HEK293 (cell line): Measurements from ENCODE around the gene ITGA11.

ENCODE experiments used
- CTCF ChIA-PET: fragments of 350-600 bp; formaldehyde crosslinking; extraction: SDS; loops from one replicate; lab custom pipeline; 2021; ENCODE audit warnings: antibody characterized with exemption; lab: Yijun Ruan, JAX
- POLR2A ChIA-PET: fragments of 300-600 bp; formaldehyde crosslinking; extraction: SDS; loops from one replicate; lab custom pipeline; 2020; ENCODE audit warnings: antibody characterized with exemption, inconsistent platforms; lab: Yijun Ruan, JAX
- H3K27ac ChIP-seq: fragments of 200-500 bp; sonication (Bioruptor generic); 2 replicates; pipeline ENCODE4 v1.5.1; 2014; ENCODE audit warnings: low read depth, low read length, control low read depth, inconsistent platforms; ENCODE audit errors: extremely low read depth
- H3K36me3 ChIP-seq, 2 experiments: fragments of 200-500 bp in 1 of 2; sonication (Bioruptor generic) in 1 of 2; 1 replicate in 1 of 2; 2 replicates in 1 of 2; pipeline ENCODE4 v1.5.1; 2014 to 2017; ENCODE audit warnings: inconsistent platforms in 2 of 2, low read length in 2 of 2; ENCODE audit not compliant: control insufficient read depth in 2 of 2, insufficient read depth in 1 of 2
- H3K4me1 ChIP-seq: fragments of 200-500 bp; sonication (Bioruptor generic); 2 replicates; pipeline ENCODE4 v1.5.1; 2014; ENCODE audit warnings: mild to moderate bottlenecking, low read length, inconsistent platforms; ENCODE audit not compliant: control insufficient read depth, insufficient read depth
- H3K4me3 ChIP-seq: 2 replicates; pipeline ENCODE4 v1.5.1; 2011; ENCODE audit warnings: low read depth, mild to moderate bottlenecking, control low read depth, low read length, moderate library complexity
- H3K9me3 ChIP-seq: fragments of 200-500 bp; sonication (Bioruptor generic); 2 replicates; pipeline ENCODE4 v1.5.1; 2014; ENCODE audit warnings: low read depth, low read length, inconsistent platforms; ENCODE audit not compliant: control insufficient read depth, insufficient read depth
- CTCF ChIP-seq: fragments of 450-650 bp; formaldehyde crosslinking; IDR thresholded peaks from 2 replicates; pipeline ENCODE4 v1.5.1; 2016; ENCODE audit warnings: missing biosample characterization, missing genetic modification characterization
- REST ChIP-seq: fragments of 450-650 bp; formaldehyde crosslinking; IDR thresholded peaks from 2 replicates; pipeline ENCODE4 v1.5.1; 2016; ENCODE audit warnings: missing biosample characterization, missing genetic modification characterization
- SALL2 ChIP-seq: fragments of 450-650 bp; formaldehyde crosslinking; IDR thresholded peaks from 2 replicates; pipeline ENCODE4 v1.5.0; 2017; ENCODE audit warnings: missing biosample characterization, mild to moderate bottlenecking, missing genetic modification characterization, borderline replicate concordance
- ZBTB48 ChIP-seq: fragments of 450-650 bp; formaldehyde crosslinking; IDR thresholded peaks from 2 replicates; pipeline ENCODE4 v1.5.1; 2016; ENCODE audit warnings: missing biosample characterization, missing genetic modification characterization
- ZBTB8A ChIP-seq: fragments of 450-650 bp; formaldehyde crosslinking; IDR thresholded peaks from 2 replicates; pipeline ENCODE4 v1.5.1; 2016; ENCODE audit warnings: missing biosample characterization, missing genetic modification characterization
- ZNF2 ChIP-seq: fragments of 450-650 bp; formaldehyde crosslinking; IDR thresholded peaks from 2 replicates; pipeline ENCODE4 v1.5.1; 2016; ENCODE audit warnings: missing biosample characterization, missing genetic modification characterization
- ZNF223 ChIP-seq: fragments of 450-650 bp; formaldehyde crosslinking; IDR thresholded peaks from 2 replicates; pipeline ENCODE4 v1.5.1; 2016; ENCODE audit warnings: missing biosample characterization, missing genetic modification characterization
- ZNF274 ChIP-seq, 2 experiments: fragments of 200-500 bp in 1 of 2; fragments of 450-650 bp in 1 of 2; sonication (Bioruptor generic) in 1 of 2; formaldehyde crosslinking in 1 of 2; IDR thresholded peaks; 2 replicates each; pipeline versions ENCODE4 v1.5.1 to v1.6.1; 2014 to 2016; ENCODE audit warnings: borderline replicate concordance in 1 of 2, inconsistent platforms in 1 of 2, low read length in 1 of 2, missing biosample characterization in 1 of 2, missing genetic modification characterization in 1 of 2
- ZNF335 ChIP-seq: fragments of 450-650 bp; formaldehyde crosslinking; conservative IDR thresholded peaks from 2 replicates; pipeline ENCODE4 v1.5.1; 2016; ENCODE audit warnings: missing biosample characterization, missing genetic modification characterization
- ZNF37A ChIP-seq: fragments of 450-650 bp; IDR thresholded peaks from 2 replicates; pipeline ENCODE4 v1.5.1; 2018; ENCODE audit warnings: missing biosample characterization, missing genetic modification characterization
- ZNF426 ChIP-seq: fragments of 450-650 bp; formaldehyde crosslinking; IDR thresholded peaks from 2 replicates; pipeline ENCODE4 v1.5.1; 2017; ENCODE audit warnings: missing biosample characterization, missing genetic modification characterization, mild to moderate bottlenecking, inconsistent platforms, moderate library complexity
- ZNF521 ChIP-seq: fragments of 450-650 bp; formaldehyde crosslinking; IDR thresholded peaks from 2 replicates; pipeline ENCODE4 v1.5.1; 2017; ENCODE audit warnings: missing biosample characterization, mild to moderate bottlenecking, missing genetic modification characterization
- ZNF561 ChIP-seq: fragments of 450-650 bp; IDR thresholded peaks from 2 replicates; pipeline ENCODE4 v1.5.1; 2018; ENCODE audit warnings: missing biosample characterization, missing genetic modification characterization, borderline replicate concordance
- ZNF585B ChIP-seq: fragments of 450-650 bp; formaldehyde crosslinking; IDR thresholded peaks from 2 replicates; pipeline ENCODE4 v1.5.1; 2016; ENCODE audit warnings: missing biosample characterization, missing genetic modification characterization
- ZNF624 ChIP-seq: fragments of 450-650 bp; formaldehyde crosslinking; IDR thresholded peaks from 2 replicates; pipeline ENCODE4 v1.5.1; 2017; ENCODE audit warnings: missing biosample characterization, missing genetic modification characterization
- TF ChIP-seq, protein P1 (sequence below): fragments of 450-650 bp; formaldehyde crosslinking; IDR thresholded peaks from 2 replicates; pipeline ENCODE4 v1.5.1; 2016; ENCODE audit warnings: missing biosample characterization, missing genetic modification characterization
- TF ChIP-seq, protein P2 (sequence below): fragments of 450-650 bp; formaldehyde crosslinking; IDR thresholded peaks from 2 replicates; pipeline ENCODE4 v1.5.1; 2017; ENCODE audit warnings: missing biosample characterization, missing genetic modification characterization
- TF ChIP-seq, protein P3 (sequence below): fragments of 450-650 bp; formaldehyde crosslinking; IDR thresholded peaks from 2 replicates; pipeline ENCODE4 v1.5.1; 2016; ENCODE audit warnings: missing biosample characterization, missing genetic modification characterization
- TF ChIP-seq, protein P4 (sequence below): fragments of 450-650 bp; formaldehyde crosslinking; IDR thresholded peaks from 2 replicates; pipeline ENCODE4 v1.5.1; 2017; ENCODE audit warnings: missing biosample characterization, mild to moderate bottlenecking, missing genetic modification characterization, moderate library complexity

ITGA11 gene

DNA sequence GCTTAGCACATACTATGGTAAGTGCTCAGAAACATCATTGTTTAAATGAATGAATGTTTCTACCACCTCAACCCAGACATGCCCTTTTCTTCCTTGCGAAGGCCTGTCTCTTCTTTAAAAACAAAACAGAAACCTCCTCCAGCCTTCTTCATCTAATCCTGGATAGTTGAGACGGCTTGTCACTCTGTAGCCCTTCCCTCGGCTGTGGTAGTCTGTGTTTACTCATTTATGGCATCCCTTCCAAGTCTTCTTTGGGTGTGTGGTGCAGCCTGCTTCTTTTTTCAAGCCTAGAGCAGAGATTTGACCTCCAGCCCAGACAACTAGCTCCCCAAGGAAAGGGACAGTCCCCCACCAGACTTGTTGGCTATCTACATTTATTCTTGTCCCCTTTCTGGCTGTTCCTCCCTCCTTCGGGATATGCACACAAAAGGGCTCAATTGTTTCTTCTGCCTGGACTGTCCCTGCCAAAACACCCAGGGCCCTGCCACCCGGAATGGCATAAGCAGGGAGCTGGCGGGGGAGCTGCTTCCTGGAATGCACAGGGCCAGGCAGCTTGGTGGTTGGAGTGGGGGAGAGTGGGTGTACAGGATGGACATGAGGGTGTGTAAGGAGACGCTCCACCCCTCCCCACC lies 67.8 kb downstream of the ITGA11 start:
- Histone ChIP-seq H3K4me1 (peaks cover 3% of the 10 kb centered on the region; the same call in 1 of the 2 replicates), H3K36me3 (no peaks in the 10 kb centered on the region), H3K4me3 (no peak overlapping the region), H3K9me3 (no peaks in the 10 kb centered on the region), H3K27ac (no peak overlapping the region)
- ChIA-PET CTCF (interaction anchor here (0.7 to 2.2 kb wide), 2 partner anchors 57 to 61 kb away, joined by 3 to 13 read pairs; no protein-coding TSS in a partner anchor), POLR2A (no interaction called here)
- TF ChIP-seq ZNF561 (no peak), ZBTB8A (tag by site-specific recombination) (no peak), ZNF223 (tag by site-specific recombination) (no peak), ZNF37A (tag by site-specific recombination) (no peak)
- TF ChIP-seq, protein P1, sequence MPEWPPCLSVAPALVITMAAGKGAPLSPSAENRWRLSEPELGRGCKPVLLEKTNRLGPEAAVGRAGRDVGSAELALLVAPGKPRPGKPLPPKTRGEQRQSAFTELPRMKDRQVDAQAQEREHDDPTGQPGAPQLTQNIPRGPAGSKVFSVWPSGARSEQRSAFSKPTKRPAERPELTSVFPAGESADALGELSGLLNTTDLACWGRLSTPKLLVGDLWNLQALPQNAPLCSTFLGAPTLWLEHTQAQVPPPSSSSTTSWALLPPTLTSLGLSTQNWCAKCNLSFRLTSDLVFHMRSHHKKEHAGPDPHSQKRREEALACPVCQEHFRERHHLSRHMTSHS (tag by site-specific recombination): no peak

DNA sequence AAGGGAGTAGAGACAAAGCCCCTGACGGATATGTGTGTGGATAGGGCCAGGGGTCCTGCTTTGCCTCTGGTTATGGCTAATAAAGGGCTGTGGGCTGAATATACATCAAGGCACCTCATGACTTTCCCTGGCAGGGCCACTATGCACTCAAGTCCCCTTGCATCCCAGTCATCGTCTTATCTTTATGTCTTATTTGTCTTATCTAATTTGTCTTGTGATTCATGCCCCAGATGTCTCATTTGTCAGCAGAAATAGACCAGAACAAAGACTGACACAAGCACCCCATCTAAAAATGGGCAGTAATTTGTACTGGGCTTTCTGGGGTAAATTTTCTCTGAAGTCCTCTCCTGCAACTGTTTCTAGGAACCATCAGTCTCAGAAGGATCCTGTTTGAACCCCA lies 68.6 kb downstream of the ITGA11 start:
- H3K36me3 ChIP-seq: no peaks in the 10 kb centered on the region
- TF ChIP-seq ZBTB48 (tag by site-specific recombination) (0 out of 2 replicates have a peak, but pooled peaks have one; percentile 1), ZNF335 (tag by site-specific recombination) (0 out of 2 replicates have a peak, but pooled peaks have one; percentile 15)
- TF ChIP-seq, protein P2, sequence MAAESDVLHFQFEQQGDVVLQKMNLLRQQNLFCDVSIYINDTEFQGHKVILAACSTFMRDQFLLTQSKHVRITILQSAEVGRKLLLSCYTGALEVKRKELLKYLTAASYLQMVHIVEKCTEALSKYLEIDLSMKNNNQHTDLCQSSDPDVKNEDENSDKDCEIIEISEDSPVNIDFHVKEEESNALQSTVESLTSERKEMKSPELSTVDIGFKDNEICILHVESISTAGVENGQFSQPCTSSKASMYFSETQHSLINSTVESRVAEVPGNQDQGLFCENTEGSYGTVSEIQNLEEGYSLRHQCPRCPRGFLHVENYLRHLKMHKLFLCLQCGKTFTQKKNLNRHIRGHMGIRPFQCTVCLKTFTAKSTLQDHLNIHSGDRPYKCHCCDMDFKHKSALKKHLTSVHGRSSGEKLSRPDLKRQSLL (tag by site-specific recombination): no peak
- no peaks in the 10 kb centered on the region for H3K9me3 ChIP-seq
- no peak overlapping the region for H3K27ac ChIP-seq
- ChIA-PET CTCF (no interaction called here), POLR2A (no interaction called here)
- H3K4me3 ChIP-seq: no peak overlapping the region
- peaks cover 3% of the 10 kb centered on the region; the same call in 1 of the 2 replicates for H3K4me1 ChIP-seq

DNA sequence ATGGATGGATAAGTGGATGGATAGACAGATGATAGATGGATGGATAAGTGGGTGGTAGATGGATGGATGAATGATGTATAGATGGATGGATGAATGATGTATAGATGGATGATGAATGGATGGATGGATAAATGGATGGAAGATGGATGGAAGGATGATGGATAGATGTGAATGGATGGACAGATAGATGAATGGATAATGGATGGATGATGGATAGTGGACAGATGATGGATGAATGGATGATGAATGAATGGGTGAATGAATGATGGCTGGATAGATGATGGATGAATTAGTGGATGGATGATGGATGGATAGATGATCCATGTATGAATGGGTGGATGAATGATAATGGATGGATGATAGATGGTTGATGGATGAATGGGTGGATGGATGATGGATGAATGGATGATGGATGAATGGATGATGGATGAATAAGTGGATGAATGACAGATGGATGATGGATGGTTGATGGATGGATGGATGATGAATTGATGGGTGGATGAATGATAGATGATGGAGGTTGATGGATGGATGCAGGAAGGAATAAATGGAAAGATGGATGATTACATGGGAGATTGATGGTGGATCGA lies 69.3 kb downstream of the ITGA11 start:
- Histone ChIP-seq H3K4me3 (no peak overlapping the region), H3K27ac (no peak overlapping the region), H3K4me1 (peaks cover 3% of the 10 kb centered on the region; the same call in 1 of the 2 replicates), H3K36me3 (no peaks in the 10 kb centered on the region), H3K9me3 (no peaks in the 10 kb centered on the region)
- ChIA-PET POLR2A (no interaction called here), CTCF (no interaction called here)
- TF ChIP-seq, protein P3, sequence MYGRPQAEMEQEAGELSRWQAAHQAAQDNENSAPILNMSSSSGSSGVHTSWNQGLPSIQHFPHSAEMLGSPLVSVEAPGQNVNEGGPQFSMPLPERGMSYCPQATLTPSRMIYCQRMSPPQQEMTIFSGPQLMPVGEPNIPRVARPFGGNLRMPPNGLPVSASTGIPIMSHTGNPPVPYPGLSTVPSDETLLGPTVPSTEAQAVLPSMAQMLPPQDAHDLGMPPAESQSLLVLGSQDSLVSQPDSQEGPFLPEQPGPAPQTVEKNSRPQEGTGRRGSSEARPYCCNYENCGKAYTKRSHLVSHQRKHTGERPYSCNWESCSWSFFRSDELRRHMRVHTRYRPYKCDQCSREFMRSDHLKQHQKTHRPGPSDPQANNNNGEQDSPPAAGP (tag by site-specific recombination): no peak
- TF ChIP-seq ZNF624 (no peak), ZNF585B (tag by site-specific recombination) (no peak), CTCF (tag by site-specific recombination) (no peak), ZNF521 (tag by site-specific recombination) (peak; percentile 79; the same call in 1 of the 2 replicates), ZNF274 (IDR thresholded peaks at IDR 0.05; ENCODE audit: low read length) (no peak), ZNF274 (tag by site-specific recombination; IDR thresholded peaks at IDR 0.05; ENCODE audit: borderline replicate concordance) (no peak), ZNF426 (tag by site-specific recombination) (no peak), SALL2 (tag by site-specific recombination) (0 out of 2 replicates have a peak, but pooled peaks have one; percentile 49), ZNF2 (no peak), REST (tag by site-specific recombination) (no peak)
- TF ChIP-seq, protein P4, sequence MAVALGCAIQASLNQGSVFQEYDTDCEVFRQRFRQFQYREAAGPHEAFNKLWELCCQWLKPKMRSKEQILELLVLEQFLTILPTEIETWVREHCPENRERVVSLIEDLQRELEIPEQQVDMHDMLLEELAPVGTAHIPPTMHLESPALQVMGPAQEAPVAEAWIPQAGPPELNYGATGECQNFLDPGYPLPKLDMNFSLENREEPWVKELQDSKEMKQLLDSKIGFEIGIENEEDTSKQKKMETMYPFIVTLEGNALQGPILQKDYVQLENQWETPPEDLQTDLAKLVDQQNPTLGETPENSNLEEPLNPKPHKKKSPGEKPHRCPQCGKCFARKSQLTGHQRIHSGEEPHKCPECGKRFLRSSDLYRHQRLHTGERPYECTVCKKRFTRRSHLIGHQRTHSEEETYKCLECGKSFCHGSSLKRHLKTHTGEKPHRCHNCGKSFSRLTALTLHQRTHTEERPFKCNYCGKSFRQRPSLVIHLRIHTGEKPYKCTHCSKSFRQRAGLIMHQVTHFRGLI (tag by site-specific recombination): no peak
